Chondrocyte (in vitro differentiated cells): ENCODE measurements around the gene RAB26. TPM values are rescaled to one million over a fixed set of nuclear protein-coding genes. Genes with fewer than 3 reads are reported as not detected.
A peak's percentile ranks its signal among the peaks of the same experiment; 100 is the strongest.
"Not testable (repeated sequence)": the region's sequence is repeated elsewhere in the genome, so short reads cannot be mapped to it uniquely, and the experiment has no call there.

ENCODE experiments used
- DNase-seq: peaks from one replicate; pipeline ENCODE4 v3.0.0; 2021; ENCODE audit warnings: mixed read lengths, low spot score
- H3K27ac Mint-ChIP-seq: one replicate; pipeline ENCODE4 v1.8.0; 2021; ENCODE audit warnings: mild to moderate bottlenecking, moderate library complexity, mixed read lengths; ENCODE audit not compliant: unreplicated experiment
- H3K27me3 Mint-ChIP-seq: 2 replicates; pipeline ENCODE4 v1.8.0; 2021; ENCODE audit warnings: low read depth, mixed read lengths
- H3K36me3 Mint-ChIP-seq: 2 replicates; pipeline ENCODE4 v1.8.0; 2021; ENCODE audit warnings: low read depth, mixed read lengths
- H3K4me1 Mint-ChIP-seq: 2 replicates; pipeline ENCODE4 v1.8.0; 2021; ENCODE audit warnings: low read depth, mild to moderate bottlenecking, mixed read lengths
- H3K4me3 Mint-ChIP-seq: one replicate; pipeline ENCODE4 v1.8.0; 2021; ENCODE audit warnings: mild to moderate bottlenecking, moderate library complexity, mixed read lengths; ENCODE audit not compliant: unreplicated experiment
- H3K9me3 Mint-ChIP-seq: 2 replicates; pipeline ENCODE4 v1.8.0; 2021; ENCODE audit warnings: low read depth, mixed read lengths
- CTCF ChIP-seq: fragments of 200-600 bp; sonication (generic); IDR thresholded peaks from 2 replicates; pipeline ENCODE4 v1.5.0; 2021; ENCODE audit warnings: antibody characterized with exemption, mild to moderate bottlenecking, moderate library complexity
- total RNA-seq: library from RNA; stranded (reverse); gene quantifications from 3 replicates; pipeline ENCODE4 v1.2.1, GENCODE V29; 2021

Gene RAB26
- total RNA-seq, 1 donor from 2014 or later = 0.80 TPM

- not testable (repeated sequence) for H3K9me3 Mint-ChIP-seq, H3K27me3 Mint-ChIP-seq, H3K4me1 Mint-ChIP-seq, H3K36me3 Mint-ChIP-seq, DNase-seq, H3K27ac Mint-ChIP-seq, H3K4me3 Mint-ChIP-seq
Measured at GRCh38 chr16:2109872-2110271, 38.6 kb upstream of the RAB26 start.

GRCh38 chr16:2110332-2111008 is 38.0 kb upstream of the RAB26 start:
- not testable (repeated sequence) for H3K27ac Mint-ChIP-seq, H3K4me3 Mint-ChIP-seq, H3K4me1 Mint-ChIP-seq, H3K9me3 Mint-ChIP-seq, H3K27me3 Mint-ChIP-seq, H3K36me3 Mint-ChIP-seq
- peak; percentile 75 for DNase-seq

- H3K4me3 Mint-ChIP-seq, H3K27me3 Mint-ChIP-seq: not testable (repeated sequence)
Measured at GRCh38 chr16:2111009-2111353, 37.4 kb upstream of the RAB26 start.

GRCh38 chr16:2111412-2112335 is 36.8 kb upstream of the RAB26 start:
- H3K27me3 Mint-ChIP-seq, H3K36me3 Mint-ChIP-seq, H3K9me3 Mint-ChIP-seq, DNase-seq, H3K4me1 Mint-ChIP-seq, H3K27ac Mint-ChIP-seq, H3K4me3 Mint-ChIP-seq: not testable (repeated sequence)

More at GRCh38 chr16:2111009-2111353, 37.4 kb upstream of the RAB26 start:
- H3K27ac Mint-ChIP-seq, H3K9me3 Mint-ChIP-seq, DNase-seq, H3K36me3 Mint-ChIP-seq, H3K4me1 Mint-ChIP-seq: not testable (repeated sequence)

GRCh38 chr16:2112539-2113106 is 35.8 kb upstream of the RAB26 start:
- H3K27me3 Mint-ChIP-seq, H3K36me3 Mint-ChIP-seq, H3K9me3 Mint-ChIP-seq, DNase-seq, H3K4me3 Mint-ChIP-seq, H3K27ac Mint-ChIP-seq, H3K4me1 Mint-ChIP-seq: not testable (repeated sequence)

GRCh38 chr16:2114225-2114624 is 34.2 kb upstream of the RAB26 start:
- not testable (repeated sequence) for H3K27me3 Mint-ChIP-seq

GRCh38 chr16:2114885-2115590 is 33.4 kb upstream of the RAB26 start:
- not testable (repeated sequence) for H3K27me3 Mint-ChIP-seq, DNase-seq, H3K36me3 Mint-ChIP-seq, H3K9me3 Mint-ChIP-seq, H3K4me3 Mint-ChIP-seq, H3K4me1 Mint-ChIP-seq
- peak overlapping the region; percentile 17 for H3K27ac Mint-ChIP-seq

More at GRCh38 chr16:2114225-2114624, 34.2 kb upstream of the RAB26 start:
- DNase-seq, H3K4me3 Mint-ChIP-seq, H3K4me1 Mint-ChIP-seq, H3K36me3 Mint-ChIP-seq, H3K27ac Mint-ChIP-seq, H3K9me3 Mint-ChIP-seq: not testable (repeated sequence)

- no peak for TF ChIP-seq CTCF
- H3K9me3 Mint-ChIP-seq = no peaks in the 10 kb centered on the region
- peaks cover 5% of the 10 kb centered on the region for H3K36me3 Mint-ChIP-seq
- no peak overlapping the region for H3K4me3 Mint-ChIP-seq
- H3K27ac Mint-ChIP-seq = no peak overlapping the region
- H3K4me1 Mint-ChIP-seq = peaks cover 4% of the 10 kb centered on the region
- no peak for DNase-seq
- H3K27me3 Mint-ChIP-seq = no peaks in the 10 kb centered on the region
Measured at GRCh38 chr16:2115591-2115973, 32.8 kb upstream of the RAB26 start.

- not testable (repeated sequence) for H3K27me3 Mint-ChIP-seq, H3K9me3 Mint-ChIP-seq, H3K27ac Mint-ChIP-seq, DNase-seq, H3K36me3 Mint-ChIP-seq, H3K4me3 Mint-ChIP-seq
- peaks cover 10% of the 10 kb centered on the region for H3K4me1 Mint-ChIP-seq
Measured at GRCh38 chr16:2116428-2116827, 32.0 kb upstream of the RAB26 start.

GRCh38 chr16:2117341-2117740 is 31.1 kb upstream of the RAB26 start:
- H3K36me3 Mint-ChIP-seq, H3K4me3 Mint-ChIP-seq, H3K27ac Mint-ChIP-seq, H3K9me3 Mint-ChIP-seq, DNase-seq, H3K27me3 Mint-ChIP-seq: not testable (repeated sequence)
- H3K4me1 Mint-ChIP-seq = peaks cover 14% of the 10 kb centered on the region

GRCh38 chr16:2117960-2118722 is 30.3 kb upstream of the RAB26 start:
- not testable (repeated sequence) for H3K36me3 Mint-ChIP-seq, H3K4me3 Mint-ChIP-seq, H3K27me3 Mint-ChIP-seq, DNase-seq, H3K27ac Mint-ChIP-seq, H3K9me3 Mint-ChIP-seq
- H3K4me1 Mint-ChIP-seq = peaks cover 14% of the 10 kb centered on the region
